WTC11 (cell line): ENCODE results near the gene MIA. TPM values are rescaled to one million over a fixed set of nuclear protein-coding genes. Genes with fewer than 3 reads are reported as not detected.

Source experiments
- ATAC-seq: fragments of 200-7000 bp; cut with Tn5 transposase; 2 replicates; pipeline ENCODE4 v1.10.0; 2021; ENCODE audit warnings: mild to moderate bottlenecking, moderate library complexity
- CTCF ChIA-PET: fragments of 300-600 bp; sonication (Branson Sonifier 250); formaldehyde crosslinking; loops from one replicate; lab custom pipeline; 2021; ENCODE audit warnings: antibody characterized with exemption; lab: Charles Lee
- POLR2A ChIA-PET: fragments of 350-600 bp; sonication (Branson Sonifier 250); formaldehyde crosslinking; loops from one replicate; lab custom pipeline; 2021; ENCODE audit warnings: antibody characterized with exemption; lab: Charles Lee
- DNase-seq: peaks from one replicate; pipeline ENCODE4 v3.0.0; 2021; ENCODE audit warnings: low spot score
- H3K27ac Mint-ChIP-seq: 2 replicates; pipeline ENCODE4 v1.8.0; 2021; ENCODE audit warnings: mixed read lengths
- H3K27me3 Mint-ChIP-seq: 2 replicates; pipeline ENCODE4 v1.8.0; 2021; ENCODE audit warnings: low read depth, mild to moderate bottlenecking, moderate library complexity, mixed read lengths
- H3K36me3 Mint-ChIP-seq: 2 replicates; pipeline ENCODE4 v1.8.0; 2021; ENCODE audit warnings: mixed read lengths
- H3K4me1 Mint-ChIP-seq: 2 replicates; pipeline ENCODE4 v1.8.0; 2022; ENCODE audit warnings: mixed read lengths
- H3K4me3 Mint-ChIP-seq: 2 replicates; pipeline ENCODE4 v1.8.0; 2021; ENCODE audit warnings: mild to moderate bottlenecking, moderate library complexity, mixed read lengths
- H3K9me3 Mint-ChIP-seq: 2 replicates; pipeline ENCODE4 v1.8.0; 2021; ENCODE audit warnings: mixed read lengths
- CREB1 ChIP-seq: sonication (generic); formaldehyde crosslinking; IDR thresholded peaks from 2 replicates; pipeline ENCODE4 v1.8.0; 2023; ENCODE audit warnings: mild to moderate bottlenecking, missing genetic modification reagents
- CREM ChIP-seq: sonication (generic); formaldehyde crosslinking; IDR thresholded peaks from 2 replicates; pipeline ENCODE4 v1.8.1; 2022; ENCODE audit warnings: mild to moderate bottlenecking, missing genetic modification reagents, moderate library complexity
- FOXK1 ChIP-seq: sonication (generic); formaldehyde crosslinking; IDR thresholded peaks from 2 replicates; pipeline ENCODE4 v1.8.0; 2022; ENCODE audit warnings: mild to moderate bottlenecking, moderate library complexity, missing genetic modification reagents
- KAT7 ChIP-seq: sonication (generic); formaldehyde crosslinking; IDR thresholded peaks from 2 replicates; pipeline ENCODE4 v1.8.1; 2023; ENCODE audit warnings: missing genetic modification reagents, mild to moderate bottlenecking, borderline replicate concordance
- MXD4 ChIP-seq: fragments of 250-450 bp; sonication (Bioruptor Pico); IDR thresholded peaks from 2 replicates; pipeline ENCODE4 v1.8.0; 2021; ENCODE audit warnings: mild to moderate bottlenecking, moderate library complexity, borderline replicate concordance
- SMAD3 ChIP-seq: sonication (generic); formaldehyde crosslinking; IDR thresholded peaks from 2 replicates; pipeline ENCODE4 v1.8.0; 2022; ENCODE audit warnings: missing genetic modification reagents, mild to moderate bottlenecking, borderline replicate concordance
- SP1 ChIP-seq: sonication (generic); formaldehyde crosslinking; conservative IDR thresholded peaks from 2 replicates; pipeline ENCODE4 v1.8.1; 2022; ENCODE audit warnings: missing genetic modification reagents
- TEAD4 ChIP-seq: sonication (generic); formaldehyde crosslinking; IDR thresholded peaks from 2 replicates; pipeline ENCODE4 v1.8.0; 2022; ENCODE audit warnings: mild to moderate bottlenecking, missing genetic modification reagents
- ZBTB21 ChIP-seq: sonication (generic); formaldehyde crosslinking; IDR thresholded peaks from 2 replicates; pipeline ENCODE4 v1.8.1; 2023; ENCODE audit warnings: mild to moderate bottlenecking, missing genetic modification reagents, borderline replicate concordance
- total RNA-seq: library from RNA; stranded (reverse); gene quantifications from 3 replicates; pipeline ENCODE4 v1.2.3, GENCODE V29; 2021
- TF ChIP-seq, protein P1 (sequence below): sonication (generic); formaldehyde crosslinking; IDR thresholded peaks from 2 replicates; pipeline ENCODE4 v1.8.0; 2022; ENCODE audit warnings: mild to moderate bottlenecking, missing genetic modification reagents
- TF ChIP-seq, protein P2 (sequence below): sonication (generic); formaldehyde crosslinking; IDR thresholded peaks from 2 replicates; pipeline ENCODE4 v1.8.1; 2023; ENCODE audit warnings: mild to moderate bottlenecking, missing genetic modification reagents, moderate library complexity
- TF ChIP-seq, protein P3 (sequence below): fragments of 250-450 bp; sonication (Bioruptor Pico); conservative IDR thresholded peaks from 2 replicates; pipeline ENCODE4 v1.9.0; 2021; ENCODE audit warnings: mild to moderate bottlenecking
- TF ChIP-seq, protein P4 (sequence below): sonication (generic); formaldehyde crosslinking; IDR thresholded peaks from 2 replicates; pipeline ENCODE4 v1.8.0; 2022; ENCODE audit warnings: mild to moderate bottlenecking, missing genetic modification reagents
- TF ChIP-seq, protein P5 (sequence below): sonication (generic); formaldehyde crosslinking; IDR thresholded peaks from 2 replicates; pipeline ENCODE4 v1.8.0; 2023; ENCODE audit warnings: missing genetic modification reagents, mild to moderate bottlenecking, borderline replicate concordance
- TF ChIP-seq, protein P6 (sequence below): sonication (generic); formaldehyde crosslinking; IDR thresholded peaks from 2 replicates; pipeline ENCODE4 v1.8.0; 2023; ENCODE audit warnings: missing genetic modification reagents

The MIA gene
- total RNA-seq, 1 experiment from 2014 or later = not detected

DNA sequence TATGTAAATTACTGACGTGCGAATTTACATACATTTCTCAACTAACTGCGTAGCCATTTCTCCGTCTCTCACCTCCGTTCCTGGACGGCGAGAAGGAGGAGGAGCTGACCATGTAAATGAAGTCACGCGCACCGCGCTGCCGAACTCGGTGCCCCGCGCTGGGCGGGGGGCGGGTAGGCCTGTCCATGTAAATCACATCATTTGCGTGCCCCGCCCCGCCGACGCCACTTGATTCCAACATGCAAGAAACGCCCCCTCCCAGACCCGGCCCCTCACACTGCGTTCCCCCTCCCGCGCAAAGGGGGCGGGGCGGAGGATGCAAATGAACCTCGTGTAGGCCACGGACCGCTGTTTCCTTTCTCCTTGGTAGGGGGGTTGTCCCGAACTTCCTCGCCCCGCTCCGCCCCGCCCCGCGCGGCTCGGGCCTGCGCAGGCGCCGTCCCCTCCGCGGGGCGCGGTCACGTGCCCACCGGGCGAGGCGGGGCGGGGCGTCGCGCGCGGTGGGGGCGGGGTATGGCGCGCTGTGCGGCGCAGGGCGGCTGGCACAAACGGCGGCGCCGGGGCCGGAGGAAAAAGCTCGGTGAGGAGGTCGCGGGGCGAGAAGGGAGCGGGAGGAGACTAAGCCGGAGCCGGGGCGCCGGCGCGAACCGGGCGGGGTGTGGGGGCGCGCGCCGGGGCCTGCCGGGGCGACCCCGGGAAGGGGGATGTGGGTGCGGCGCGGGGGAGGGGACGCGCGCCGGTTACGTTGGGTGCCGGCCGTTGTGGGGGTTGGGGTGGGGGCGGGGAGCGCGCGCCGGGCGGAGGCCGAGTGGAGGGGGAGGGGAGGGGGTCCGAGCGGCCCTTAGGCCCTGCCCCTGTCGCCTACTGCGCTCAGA, 23.6 kb downstream of the MIA start, which contains the start of gene EGLN2:
Gene EGLN2 (plus strand): TSS at position 509 of the 875 bp plus-strand sequence. CDS start 1,382 bp downstream, outside the sequence.
- Mint-ChIP-seq H3K9me3 (no peaks in the 10 kb centered on the region), H3K36me3 (peaks cover 9% of the 10 kb centered on the region), H3K4me1 (peaks cover 40% of the 10 kb centered on the region), H3K4me3 (peak within 1 kb of the TSS; percentile 86), H3K27me3 (no peaks in the 10 kb centered on the region), H3K27ac (peak within 1 kb of the TSS; percentile 98)
- DNase-seq (peak; percentile 100), ATAC-seq (peak; percentile 84)
- POLR2A ChIA-PET = interaction anchor here (0.6 to 3.0 kb wide), 9 partner anchors 8 to 450 kb away, joined by 3 to 48 read pairs (median 6); partner anchors contain the start of genes ACTMAP, COQ8B, ITPKC and NUMBL
- TF ChIP-seq, protein P1, sequence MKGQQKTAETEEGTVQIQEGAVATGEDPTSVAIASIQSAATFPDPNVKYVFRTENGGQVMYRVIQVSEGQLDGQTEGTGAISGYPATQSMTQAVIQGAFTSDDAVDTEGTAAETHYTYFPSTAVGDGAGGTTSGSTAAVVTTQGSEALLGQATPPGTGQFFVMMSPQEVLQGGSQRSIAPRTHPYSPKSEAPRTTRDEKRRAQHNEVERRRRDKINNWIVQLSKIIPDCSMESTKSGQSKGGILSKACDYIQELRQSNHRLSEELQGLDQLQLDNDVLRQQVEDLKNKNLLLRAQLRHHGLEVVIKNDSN (CRISPR knock-in tag) = peak; percentile 24
- TF ChIP-seq, protein P2, sequence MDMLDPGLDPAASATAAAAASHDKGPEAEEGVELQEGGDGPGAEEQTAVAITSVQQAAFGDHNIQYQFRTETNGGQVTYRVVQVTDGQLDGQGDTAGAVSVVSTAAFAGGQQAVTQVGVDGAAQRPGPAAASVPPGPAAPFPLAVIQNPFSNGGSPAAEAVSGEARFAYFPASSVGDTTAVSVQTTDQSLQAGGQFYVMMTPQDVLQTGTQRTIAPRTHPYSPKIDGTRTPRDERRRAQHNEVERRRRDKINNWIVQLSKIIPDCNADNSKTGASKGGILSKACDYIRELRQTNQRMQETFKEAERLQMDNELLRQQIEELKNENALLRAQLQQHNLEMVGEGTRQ = peak; percentile 97
- 0 out of 2 replicates have a peak, but pooled peaks have one; percentile 20 for TF ChIP-seq KAT7
- TF ChIP-seq SP1 (CRISPR knock-in tag) = peak; percentile 87
- TF ChIP-seq TEAD4 = no peak
- no peak for TF ChIP-seq MXD4 (CRISPR knock-in tag)
- 0 out of 2 replicates have a peak, but pooled peaks have one; percentile 15 for TF ChIP-seq FOXK1 (CRISPR knock-in tag)
- 0 out of 2 replicates have a peak, but pooled peaks have one; percentile 45 for TF ChIP-seq CREM (CRISPR knock-in tag)
- CTCF ChIA-PET = interaction anchor here (0.6 to 3.3 kb wide), 24 partner anchors 8 to 420 kb away, joined by 3 to 76 read pairs (median 4); partner anchors contain the start of genes ACTMAP, AXL, COQ8B and ITPKC

DNA sequence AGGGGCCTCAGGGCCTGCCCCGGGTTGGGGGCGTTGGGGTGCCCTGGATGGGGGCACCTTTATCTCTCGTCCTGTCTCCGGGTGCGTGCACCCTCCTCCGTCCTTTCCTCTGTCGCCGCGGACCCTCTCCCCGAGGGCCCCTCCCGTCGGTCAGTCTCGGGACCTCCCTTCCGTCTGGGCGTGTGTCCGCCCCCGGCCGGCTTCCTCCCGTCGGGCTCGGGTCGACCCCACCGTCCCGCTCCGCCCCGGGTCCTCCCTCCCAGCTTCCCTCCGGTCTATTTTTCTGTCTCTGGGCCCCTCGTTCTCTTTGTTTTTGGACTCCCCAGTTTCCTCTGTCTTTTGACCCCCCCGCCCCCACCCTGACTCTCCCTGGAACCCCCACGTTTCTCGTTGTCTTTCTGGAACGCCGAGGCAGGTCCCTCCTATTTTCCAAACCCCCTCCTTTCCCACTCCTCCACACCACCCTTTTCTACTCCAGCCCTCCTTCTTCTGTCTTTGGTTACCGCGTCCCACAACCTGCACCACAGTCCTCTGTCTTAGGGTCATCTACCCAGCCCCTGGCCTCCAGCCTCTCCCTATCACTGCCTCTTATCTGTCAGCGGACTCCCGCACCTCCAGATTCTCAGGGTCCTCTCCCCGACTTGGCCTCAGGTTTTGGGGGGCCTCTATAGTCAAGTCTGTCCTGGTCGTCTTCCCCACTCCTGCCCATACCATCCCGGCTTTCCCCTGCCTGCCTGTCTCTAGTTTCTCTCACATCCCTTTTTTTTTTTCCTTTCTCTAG, 24.4 kb downstream of the MIA start:
- Mint-ChIP-seq H3K4me3 (peak overlapping the region; percentile 84), H3K36me3 (peaks cover 9% of the 10 kb centered on the region), H3K4me1 (peaks cover 49% of the 10 kb centered on the region), H3K27ac (peak overlapping the region; percentile 87), H3K9me3 (no peaks in the 10 kb centered on the region)
- peak; percentile 0; the same call in 1 of the 2 replicates for ATAC-seq
- peak; percentile 62 for DNase-seq
- CTCF ChIA-PET = interaction anchor here (1.2 to 2.5 kb wide), 4 partner anchors 21 to 205 kb away, joined by 3 to 76 read pairs (median 9); partner anchors contain the start of genes ACTMAP, NUMBL and RAB4B
- TF ChIP-seq, protein P3, sequence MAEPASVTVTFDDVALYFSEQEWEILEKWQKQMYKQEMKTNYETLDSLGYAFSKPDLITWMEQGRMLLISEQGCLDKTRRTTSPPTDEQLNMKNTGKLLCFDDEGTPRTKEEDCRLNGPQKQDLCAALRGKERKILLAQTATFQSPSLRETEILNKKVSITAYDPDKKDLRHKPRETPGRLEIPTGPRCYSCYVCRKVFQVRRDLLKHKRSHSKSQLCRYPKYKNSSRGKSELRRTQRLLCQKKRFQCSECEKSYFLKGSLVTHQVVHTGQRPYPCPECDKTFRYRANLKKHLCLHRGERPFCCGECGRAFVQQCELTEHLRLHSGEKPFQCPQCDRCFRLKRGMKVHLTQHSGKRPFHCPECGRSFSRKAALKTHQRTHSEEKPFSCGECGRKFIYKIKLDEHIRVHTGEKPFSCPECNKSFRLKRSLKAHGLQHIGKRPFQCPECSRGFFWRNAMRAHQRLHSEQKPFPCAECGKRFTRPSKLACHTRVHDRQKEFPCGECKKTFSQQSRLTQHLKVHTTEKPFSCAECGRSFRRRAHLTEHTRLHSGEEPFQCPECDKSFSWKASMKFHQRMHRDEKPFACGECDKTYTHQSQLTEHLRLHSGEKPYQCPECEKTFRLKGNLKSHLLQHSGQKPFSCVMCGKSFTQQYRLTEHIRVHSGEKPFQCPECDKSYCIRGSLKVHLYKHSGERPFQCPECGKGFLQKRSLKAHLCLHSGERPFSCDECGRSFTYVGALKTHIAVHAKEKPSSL (CRISPR knock-in tag) = no peak
- TF ChIP-seq SMAD3 (no peak), CREB1 (CRISPR knock-in tag) (no peak), ZBTB21 (CRISPR knock-in tag) (no peak)
- TF ChIP-seq, protein P4, sequence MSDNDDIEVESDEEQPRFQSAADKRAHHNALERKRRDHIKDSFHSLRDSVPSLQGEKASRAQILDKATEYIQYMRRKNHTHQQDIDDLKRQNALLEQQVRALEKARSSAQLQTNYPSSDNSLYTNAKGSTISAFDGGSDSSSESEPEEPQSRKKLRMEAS (CRISPR knock-in tag) = 0 out of 2 replicates have a peak, but pooled peaks have one; percentile 22
- TF ChIP-seq, protein P5, sequence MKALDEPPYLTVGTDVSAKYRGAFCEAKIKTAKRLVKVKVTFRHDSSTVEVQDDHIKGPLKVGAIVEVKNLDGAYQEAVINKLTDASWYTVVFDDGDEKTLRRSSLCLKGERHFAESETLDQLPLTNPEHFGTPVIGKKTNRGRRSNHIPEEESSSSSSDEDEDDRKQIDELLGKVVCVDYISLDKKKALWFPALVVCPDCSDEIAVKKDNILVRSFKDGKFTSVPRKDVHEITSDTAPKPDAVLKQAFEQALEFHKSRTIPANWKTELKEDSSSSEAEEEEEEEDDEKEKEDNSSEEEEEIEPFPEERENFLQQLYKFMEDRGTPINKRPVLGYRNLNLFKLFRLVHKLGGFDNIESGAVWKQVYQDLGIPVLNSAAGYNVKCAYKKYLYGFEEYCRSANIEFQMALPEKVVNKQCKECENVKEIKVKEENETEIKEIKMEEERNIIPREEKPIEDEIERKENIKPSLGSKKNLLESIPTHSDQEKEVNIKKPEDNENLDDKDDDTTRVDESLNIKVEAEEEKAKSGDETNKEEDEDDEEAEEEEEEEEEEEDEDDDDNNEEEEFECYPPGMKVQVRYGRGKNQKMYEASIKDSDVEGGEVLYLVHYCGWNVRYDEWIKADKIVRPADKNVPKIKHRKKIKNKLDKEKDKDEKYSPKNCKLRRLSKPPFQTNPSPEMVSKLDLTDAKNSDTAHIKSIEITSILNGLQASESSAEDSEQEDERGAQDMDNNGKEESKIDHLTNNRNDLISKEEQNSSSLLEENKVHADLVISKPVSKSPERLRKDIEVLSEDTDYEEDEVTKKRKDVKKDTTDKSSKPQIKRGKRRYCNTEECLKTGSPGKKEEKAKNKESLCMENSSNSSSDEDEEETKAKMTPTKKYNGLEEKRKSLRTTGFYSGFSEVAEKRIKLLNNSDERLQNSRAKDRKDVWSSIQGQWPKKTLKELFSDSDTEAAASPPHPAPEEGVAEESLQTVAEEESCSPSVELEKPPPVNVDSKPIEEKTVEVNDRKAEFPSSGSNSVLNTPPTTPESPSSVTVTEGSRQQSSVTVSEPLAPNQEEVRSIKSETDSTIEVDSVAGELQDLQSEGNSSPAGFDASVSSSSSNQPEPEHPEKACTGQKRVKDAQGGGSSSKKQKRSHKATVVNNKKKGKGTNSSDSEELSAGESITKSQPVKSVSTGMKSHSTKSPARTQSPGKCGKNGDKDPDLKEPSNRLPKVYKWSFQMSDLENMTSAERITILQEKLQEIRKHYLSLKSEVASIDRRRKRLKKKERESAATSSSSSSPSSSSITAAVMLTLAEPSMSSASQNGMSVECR (CRISPR knock-in tag) = peak; percentile 31; the same call in 1 of the 2 replicates
- TF ChIP-seq, protein P6, sequence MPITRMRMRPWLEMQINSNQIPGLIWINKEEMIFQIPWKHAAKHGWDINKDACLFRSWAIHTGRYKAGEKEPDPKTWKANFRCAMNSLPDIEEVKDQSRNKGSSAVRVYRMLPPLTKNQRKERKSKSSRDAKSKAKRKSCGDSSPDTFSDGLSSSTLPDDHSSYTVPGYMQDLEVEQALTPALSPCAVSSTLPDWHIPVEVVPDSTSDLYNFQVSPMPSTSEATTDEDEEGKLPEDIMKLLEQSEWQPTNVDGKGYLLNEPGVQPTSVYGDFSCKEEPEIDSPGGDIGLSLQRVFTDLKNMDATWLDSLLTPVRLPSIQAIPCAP = peak; percentile 34; the same call in 1 of the 2 replicates
- TF ChIP-seq, all 79 proteins: peak for 3
- no peaks in the 10 kb centered on the region for H3K27me3 Mint-ChIP-seq
- POLR2A ChIA-PET = interaction anchor here (1.0 to 3.0 kb wide), 5 partner anchors 12 to 83 kb away, joined by 3 to 48 read pairs (median 7); partner anchors contain the start of genes ACTMAP, COQ8B, ITPKC and RAB4B
